Measurements from ENCODE around the gene PDE3B. TPM values are rescaled to one million over a fixed set of nuclear protein-coding genes. Genes with fewer than 3 reads are reported as not detected.

PDE3B gene
- total RNA-seq, 2 donors from 2014 or later = 9.4 to 11.7 TPM

DNA sequence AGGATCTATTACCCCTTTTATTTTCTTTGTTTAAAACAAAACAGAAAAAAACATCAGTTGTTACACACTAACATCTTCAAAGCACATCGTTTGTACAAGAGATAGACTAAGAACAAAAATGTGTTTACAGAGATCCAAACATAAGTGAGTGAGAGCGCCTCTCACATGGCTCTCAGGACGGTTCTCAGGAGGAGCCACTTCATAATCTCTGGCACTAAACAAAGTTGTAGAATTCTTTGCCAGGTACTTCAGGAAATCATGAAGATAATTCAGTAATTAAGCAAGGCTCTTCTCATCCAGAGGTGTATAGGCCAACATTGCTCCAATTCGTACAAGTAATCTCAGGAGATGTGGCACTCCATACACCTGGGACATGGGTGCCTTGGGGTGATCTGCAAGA is 29.8 kb downstream of the PDE3B start:
- no peaks in the 10 kb centered on the region for H3K9me3 Mint-ChIP-seq
- H3K27me3 Mint-ChIP-seq (ENCODE audit: insufficient read depth) = no peaks in the 10 kb centered on the region
- no peak overlapping the region for H3K4me3 ChIP-seq (ENCODE audit: low read length)
- no peak for DNase-seq
- no peaks in the 10 kb centered on the region for H3K36me3 ChIP-seq (ENCODE audit: control insufficient read depth, insufficient read depth, low read length)
- 87 to 100% methylated on average over 4 of the region's 4 CpGs for WGBS, 2 experiments (ENCODE audit: insufficient coverage in 1 of 2, insufficient read length in 1 of 2)
- H3K9ac ChIP-seq (ENCODE audit: extremely low read depth, low read length, poor library complexity, severe bottlenecking) = no peak overlapping the region
- no peak overlapping the region for H3K4me3 Mint-ChIP-seq
- TF ChIP-seq, protein P1, sequence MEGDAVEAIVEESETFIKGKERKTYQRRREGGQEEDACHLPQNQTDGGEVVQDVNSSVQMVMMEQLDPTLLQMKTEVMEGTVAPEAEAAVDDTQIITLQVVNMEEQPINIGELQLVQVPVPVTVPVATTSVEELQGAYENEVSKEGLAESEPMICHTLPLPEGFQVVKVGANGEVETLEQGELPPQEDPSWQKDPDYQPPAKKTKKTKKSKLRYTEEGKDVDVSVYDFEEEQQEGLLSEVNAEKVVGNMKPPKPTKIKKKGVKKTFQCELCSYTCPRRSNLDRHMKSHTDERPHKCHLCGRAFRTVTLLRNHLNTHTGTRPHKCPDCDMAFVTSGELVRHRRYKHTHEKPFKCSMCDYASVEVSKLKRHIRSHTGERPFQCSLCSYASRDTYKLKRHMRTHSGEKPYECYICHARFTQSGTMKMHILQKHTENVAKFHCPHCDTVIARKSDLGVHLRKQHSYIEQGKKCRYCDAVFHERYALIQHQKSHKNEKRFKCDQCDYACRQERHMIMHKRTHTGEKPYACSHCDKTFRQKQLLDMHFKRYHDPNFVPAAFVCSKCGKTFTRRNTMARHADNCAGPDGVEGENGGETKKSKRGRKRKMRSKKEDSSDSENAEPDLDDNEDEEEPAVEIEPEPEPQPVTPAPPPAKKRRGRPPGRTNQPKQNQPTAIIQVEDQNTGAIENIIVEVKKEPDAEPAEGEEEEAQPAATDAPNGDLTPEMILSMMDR (conservative IDR thresholded peaks at IDR 0.05) = no peak
- peak overlapping the region; percentile 70 for H3K27ac Mint-ChIP-seq
- no peaks in the 10 kb centered on the region for H3K9me3 ChIP-seq (ENCODE audit: control insufficient read depth, low read length)
- no peaks in the 10 kb centered on the region for H3K27me3 ChIP-seq (ENCODE audit: control insufficient read depth, insufficient read depth, low read length, poor library complexity, severe bottlenecking)
- H3K4me1 Mint-ChIP-seq = peaks cover 28% of the 10 kb centered on the region
- H3K36me3 Mint-ChIP-seq (ENCODE audit: low read depth) = no peaks in the 10 kb centered on the region
- H3K4me1 ChIP-seq (ENCODE audit: control insufficient read depth, insufficient read depth, low read length) = no peaks in the 10 kb centered on the region
- H3K27ac ChIP-seq (ENCODE audit: low read depth, low read length) = no peak overlapping the region

DNA sequence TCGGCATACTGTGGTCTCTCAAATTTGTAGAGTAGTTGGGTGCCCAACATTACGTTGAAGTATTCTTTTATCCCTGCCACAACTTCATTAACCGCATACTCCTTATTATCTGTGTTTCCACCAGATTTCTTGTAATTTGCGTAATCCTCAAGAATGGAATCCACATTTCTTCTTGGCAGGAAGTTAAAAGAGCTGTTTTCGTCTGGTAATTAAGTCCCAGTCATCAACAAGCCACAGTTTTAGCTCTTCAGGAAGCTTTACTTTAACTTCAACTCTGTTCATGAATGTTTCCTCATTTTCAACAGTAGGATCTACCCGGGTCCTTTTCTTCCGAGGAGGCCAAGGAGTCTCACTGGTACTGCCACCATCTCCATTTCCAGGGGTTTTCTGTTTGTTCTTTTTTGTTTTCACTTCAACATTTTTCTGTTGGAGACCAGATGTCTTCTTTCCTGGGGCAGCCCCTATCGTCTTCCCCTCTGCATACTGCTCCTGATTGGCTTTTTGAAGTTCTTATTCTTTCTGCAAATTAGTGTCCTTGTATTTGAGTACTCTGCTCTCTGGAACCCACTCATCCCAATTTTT is 30.3 kb downstream of the PDE3B start:
- WGBS, 2 experiments (ENCODE audit: insufficient coverage in 1 of 2, insufficient read length in 1 of 2) = 92 to 96% methylated on average over 5 to 8 of the region's 8 CpGs
- Histone ChIP-seq H3K27me3 (ENCODE audit: control insufficient read depth, insufficient read depth, low read length, poor library complexity, severe bottlenecking) (no peaks in the 10 kb centered on the region), H3K27ac (ENCODE audit: low read depth, low read length) (no peak overlapping the region), H3K4me3 (ENCODE audit: low read length) (no peak overlapping the region), H3K4me1 (ENCODE audit: control insufficient read depth, insufficient read depth, low read length) (no peaks in the 10 kb centered on the region), H3K36me3 (ENCODE audit: control insufficient read depth, insufficient read depth, low read length) (no peaks in the 10 kb centered on the region), H3K9ac (ENCODE audit: extremely low read depth, low read length, poor library complexity, severe bottlenecking) (no peak overlapping the region), H3K9me3 (ENCODE audit: control insufficient read depth, low read length) (no peaks in the 10 kb centered on the region)
- Mint-ChIP-seq H3K36me3 (ENCODE audit: low read depth) (no peaks in the 10 kb centered on the region), H3K27ac (peak overlapping the region; percentile 70), H3K9me3 (no peaks in the 10 kb centered on the region), H3K4me1 (peaks cover 23% of the 10 kb centered on the region), H3K4me3 (no peak overlapping the region), H3K27me3 (ENCODE audit: insufficient read depth) (no peaks in the 10 kb centered on the region)
- no peak for DNase-seq
- TF ChIP-seq, protein P1 (conservative IDR thresholded peaks at IDR 0.05) = no peak

DNA sequence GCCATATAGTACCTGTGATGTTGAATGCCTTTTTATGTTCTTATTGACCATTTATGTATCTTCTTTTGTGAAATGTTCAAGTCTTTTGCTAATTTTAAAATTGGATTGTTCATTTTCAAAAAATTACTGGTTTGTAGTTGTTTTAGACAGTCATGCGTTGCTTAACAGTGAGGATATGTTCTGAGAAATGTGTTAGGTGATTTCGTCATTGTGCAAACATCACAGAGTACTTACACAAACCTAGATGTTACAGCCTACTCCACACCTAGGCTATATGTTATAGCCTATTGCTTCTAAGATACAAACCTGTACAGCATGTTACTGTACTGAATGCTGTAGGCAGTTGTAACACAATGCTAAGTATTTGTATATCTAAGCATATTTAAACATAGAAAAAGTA is 32.5 kb downstream of the PDE3B start:
- Histone ChIP-seq H3K9ac (ENCODE audit: extremely low read depth, low read length, poor library complexity, severe bottlenecking) (no peak overlapping the region), H3K27ac (ENCODE audit: low read depth, low read length) (no peak overlapping the region), H3K36me3 (ENCODE audit: control insufficient read depth, insufficient read depth, low read length) (no peaks in the 10 kb centered on the region), H3K9me3 (ENCODE audit: control insufficient read depth, low read length) (no peaks in the 10 kb centered on the region), H3K4me1 (ENCODE audit: control insufficient read depth, insufficient read depth, low read length) (no peaks in the 10 kb centered on the region), H3K4me3 (ENCODE audit: low read length) (no peak overlapping the region), H3K27me3 (ENCODE audit: control insufficient read depth, insufficient read depth, low read length, poor library complexity, severe bottlenecking) (no peaks in the 10 kb centered on the region)
- Mint-ChIP-seq H3K36me3 (ENCODE audit: low read depth) (no peaks in the 10 kb centered on the region), H3K27ac (no peak overlapping the region), H3K27me3 (ENCODE audit: insufficient read depth) (no peaks in the 10 kb centered on the region), H3K4me3 (no peak overlapping the region), H3K9me3 (no peaks in the 10 kb centered on the region), H3K4me1 (peaks cover 19% of the 10 kb centered on the region)
- DNase-seq = no peak
- 90% methylated on average over 2 of the region's 2 CpGs; no CpG with 5 or more reads in 1 of the 2 experiments for WGBS, 2 experiments (ENCODE audit: insufficient coverage in 1 of 2, insufficient read length in 1 of 2)
- TF ChIP-seq, protein P1 (conservative IDR thresholded peaks at IDR 0.05) = no peak
